ENCODE results near the gene DHRS2.

DHRS2 gene

DNA sequence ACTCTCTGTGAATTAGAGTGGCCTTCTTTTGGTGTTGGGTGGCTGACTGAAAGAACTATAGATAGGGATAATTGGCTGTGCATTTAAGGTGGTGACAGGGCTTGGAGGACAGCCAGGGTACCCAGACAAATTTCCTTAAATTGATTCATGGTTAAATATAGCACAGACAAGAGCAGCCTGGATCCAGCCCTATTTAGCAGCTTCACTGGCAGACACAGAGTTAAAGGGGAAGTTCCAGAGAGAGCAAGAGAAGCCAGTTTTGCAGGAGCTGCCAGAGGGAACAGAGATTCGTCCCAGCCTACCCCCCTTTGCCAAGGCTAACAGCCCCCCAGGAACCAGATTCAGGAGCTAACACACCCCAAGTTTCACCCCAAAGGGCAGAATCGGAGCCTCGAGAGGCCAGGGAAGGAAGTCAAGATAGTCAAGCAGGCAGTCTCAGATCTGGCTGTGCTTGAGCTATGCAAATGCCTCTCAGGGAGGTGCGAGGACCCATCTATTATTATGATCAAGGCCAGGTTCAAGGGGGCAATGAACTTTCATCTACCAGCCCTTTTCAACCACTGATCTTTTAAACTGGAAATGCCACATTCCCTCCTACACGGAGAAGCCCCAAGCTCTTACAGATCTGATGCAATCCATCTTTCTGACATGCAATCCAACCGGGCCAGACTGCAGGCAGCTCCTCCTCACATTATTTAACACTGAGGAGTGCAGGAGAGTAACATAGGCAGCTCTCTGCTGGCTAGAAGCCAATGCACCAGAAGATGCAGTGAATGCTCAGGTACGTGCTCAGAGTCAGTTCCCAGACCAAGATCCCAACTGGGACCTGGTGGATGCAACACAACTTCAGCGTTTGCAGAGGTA lies 58.2 kb downstream of the DHRS2 start:
- no peak overlapping the region for H3K4me3 ChIP-seq (ENCODE audit: low read length)

More for the DNA sequence above, 58.2 kb downstream of the DHRS2 start:
- H3K9me3 ChIP-seq (ENCODE audit: control insufficient read depth, low read length), result no peaks in the 10 kb centered on the region
- no peaks in the 10 kb centered on the region for H3K27me3 ChIP-seq (ENCODE audit: control insufficient read depth, insufficient read depth, low read length)
- H3K9ac ChIP-seq (ENCODE audit: low read length), result no peak overlapping the region
- peaks cover 8% of the 10 kb centered on the region for H3K4me1 ChIP-seq (ENCODE audit: control insufficient read depth, insufficient read depth, low read length)
- no peaks in the 10 kb centered on the region for H3K36me3 ChIP-seq (ENCODE audit: control insufficient read depth, insufficient read depth, low read length)

Data from mucosa of stomach (tissue), 1 donor.